ENCODE measurements around the gene DDA1. TPM values are rescaled to one million over a fixed set of nuclear protein-coding genes. Genes with fewer than 3 reads are reported as not detected.
A peak's percentile ranks its signal among the peaks of the same experiment; 100 is the strongest.

Gene DDA1
- total RNA-seq, 1 experiment from 2014 or later = 42.8 TPM

DNA sequence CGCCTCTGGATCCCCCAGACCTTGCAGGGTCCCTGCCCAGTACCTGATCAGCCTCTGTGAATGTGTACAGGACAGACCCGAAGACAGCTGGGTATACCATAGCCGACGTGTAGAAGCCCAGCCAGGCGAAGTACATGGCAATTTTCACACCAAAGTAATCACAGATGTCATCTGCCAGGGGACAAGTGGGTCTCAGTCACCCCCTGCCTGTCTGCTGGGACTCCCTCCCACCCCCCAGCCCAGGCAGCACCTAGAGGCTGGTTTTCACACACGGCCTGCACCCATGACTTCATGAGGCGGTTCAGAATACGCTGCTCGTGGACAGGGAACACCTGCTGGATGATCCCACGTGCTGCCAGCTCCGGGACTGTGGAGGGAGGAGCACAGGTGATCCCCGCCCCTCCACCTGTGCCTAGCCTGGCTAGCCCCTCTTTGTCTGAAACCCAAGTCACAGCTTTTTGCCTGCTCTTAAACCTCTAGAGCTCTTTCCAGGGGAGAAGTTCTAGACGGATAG, 21.7 kb downstream of the DDA1 start (continued):
- TF ChIP-seq RELA (CRISPR knock-in tag; IDR thresholded peaks at IDR 0.05; ENCODE audit: borderline replicate concordance) = no peak
- no peak for TF ChIP-seq ETV6 (CRISPR knock-in tag; IDR thresholded peaks at IDR 0.05)
- no peak for TF ChIP-seq ZBTB21 (CRISPR knock-in tag; IDR thresholded peaks at IDR 0.05; ENCODE audit: borderline replicate concordance)
- TF ChIP-seq SOX15 (CRISPR knock-in tag; IDR thresholded peaks at IDR 0.05) = no peak
- TF ChIP-seq ELF4 (CRISPR knock-in tag; IDR thresholded peaks at IDR 0.05; ENCODE audit: low read depth) = no peak

DNA sequence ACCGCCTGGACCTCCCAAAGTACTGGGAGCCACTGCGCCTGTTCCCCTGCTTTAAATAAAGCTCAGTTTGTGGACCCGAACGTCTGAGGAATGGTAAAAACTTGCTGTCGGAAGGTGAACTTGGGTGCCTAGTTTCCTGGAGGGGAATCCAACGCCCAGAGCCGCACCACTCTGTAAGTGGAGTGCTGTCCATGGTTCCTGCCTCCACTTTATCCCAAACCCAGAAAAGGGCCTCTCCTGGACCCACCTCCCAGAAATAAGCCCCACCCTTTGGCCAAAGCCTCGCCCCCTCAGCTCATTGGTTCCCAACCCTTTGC, 23.0 kb downstream of the DDA1 start:
- H3K36me3 Mint-ChIP-seq = peaks cover 11% of the 10 kb centered on the region
- peaks cover 5% of the 10 kb centered on the region for H3K27me3 Mint-ChIP-seq (ENCODE audit: low read depth)
- CTCF ChIA-PET = interaction anchor here (0.6 to 3.7 kb wide), 13 partner anchors 9 to 382 kb away, joined by 3 to 27 read pairs (median 4); partner anchors contain the start of genes ABHD8, DDA1, MRPL34 and MVB12A
- TF ChIP-seq, protein P1, sequence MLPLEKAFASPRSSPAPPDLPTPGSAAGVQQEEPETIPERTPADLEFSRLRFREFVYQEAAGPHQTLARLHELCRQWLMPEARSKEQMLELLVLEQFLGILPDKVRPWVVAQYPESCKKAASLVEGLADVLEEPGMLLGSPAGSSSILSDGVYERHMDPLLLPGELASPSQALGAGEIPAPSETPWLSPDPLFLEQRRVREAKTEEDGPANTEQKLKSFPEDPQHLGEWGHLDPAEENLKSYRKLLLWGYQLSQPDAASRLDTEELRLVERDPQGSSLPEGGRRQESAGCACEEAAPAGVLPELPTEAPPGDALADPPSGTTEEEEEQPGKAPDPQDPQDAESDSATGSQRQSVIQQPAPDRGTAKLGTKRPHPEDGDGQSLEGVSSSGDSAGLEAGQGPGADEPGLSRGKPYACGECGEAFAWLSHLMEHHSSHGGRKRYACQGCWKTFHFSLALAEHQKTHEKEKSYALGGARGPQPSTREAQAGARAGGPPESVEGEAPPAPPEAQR (CRISPR knock-in tag; IDR thresholded peaks at IDR 0.05) = no peak
- no peak overlapping the region for H3K4me3 Mint-ChIP-seq
- peak overlapping the region; percentile 60; the same call in 1 of the 2 replicates for H3K27ac Mint-ChIP-seq
- peaks cover 29% of the 10 kb centered on the region for H3K4me1 Mint-ChIP-seq
- POLR2A ChIA-PET = interaction anchor here (0.7 to 1.9 kb wide), 6 partner anchors 23 to 96 kb away, joined by 3 to 11 read pairs (median 5); partner anchors contain the start of genes BABAM1 and MRPL34
- H3K9me3 Mint-ChIP-seq = peaks cover 5% of the 10 kb centered on the region
- no peak for ATAC-seq
- no peak for DNase-seq (ENCODE audit: low spot score)

DNA sequence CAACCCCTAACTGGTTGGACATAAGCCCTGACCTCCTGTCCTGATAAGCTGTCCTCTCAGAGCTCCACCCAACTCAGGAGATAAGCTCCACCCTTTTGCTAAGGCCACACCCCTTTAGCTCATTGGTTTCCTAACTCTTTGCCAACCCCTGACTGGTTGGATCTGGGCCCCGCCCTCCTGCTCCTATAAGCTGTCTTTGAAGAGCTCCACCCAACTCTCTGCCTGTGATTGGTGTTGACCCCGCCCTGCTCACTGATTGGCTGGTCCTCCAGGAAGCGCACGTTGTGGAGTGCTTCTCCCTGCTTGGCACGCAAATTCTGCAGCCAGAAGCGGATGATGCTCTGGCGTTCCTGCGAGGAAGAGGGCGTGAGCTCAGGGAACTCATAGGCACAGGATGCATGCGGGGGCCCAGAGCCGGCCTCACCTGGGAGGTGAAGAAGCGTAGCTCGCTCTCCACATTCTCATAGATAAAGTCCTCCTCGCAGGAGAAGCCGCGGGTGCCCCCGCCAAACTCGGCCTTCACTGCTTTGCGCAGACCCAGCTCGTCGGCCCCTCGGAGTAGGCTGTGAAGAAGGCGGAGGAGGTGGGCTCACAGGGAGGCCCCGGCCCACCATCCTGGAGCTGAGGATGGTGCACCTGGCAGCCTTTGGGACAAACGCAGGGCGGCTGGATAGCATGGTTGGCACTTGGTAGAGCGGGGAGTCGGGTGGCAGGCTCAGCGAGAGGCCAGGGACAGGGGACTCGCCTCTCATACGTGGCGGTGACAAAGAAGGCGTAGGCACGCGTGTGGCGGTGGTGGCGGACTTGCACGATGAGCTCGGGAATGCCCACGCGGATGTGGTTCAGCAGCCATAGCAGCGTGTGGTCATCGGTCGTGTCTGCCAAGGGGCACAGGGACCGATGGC, 23.6 kb downstream of the DDA1 start:
- DNase-seq (ENCODE audit: low spot score) (peak; percentile 90), ATAC-seq (peak; percentile 8)
- Mint-ChIP-seq H3K27me3 (ENCODE audit: low read depth) (peaks cover 5% of the 10 kb centered on the region), H3K9me3 (peaks cover 5% of the 10 kb centered on the region), H3K27ac (0 out of 2 replicates have a peak overlapping the region, but pooled peaks have one; percentile 60), H3K36me3 (peaks cover 11% of the 10 kb centered on the region), H3K4me1 (peaks cover 25% of the 10 kb centered on the region), H3K4me3 (peak overlapping the region; percentile 56)
- ChIA-PET POLR2A (interaction anchor here (0.7 to 1.9 kb wide), 7 partner anchors 24 to 97 kb away, joined by 3 to 11 read pairs (median 5); partner anchors contain the start of genes BABAM1 and MRPL34), CTCF (interaction anchor here (0.6 to 3.7 kb wide), 18 partner anchors 9 to 382 kb away, joined by 3 to 27 read pairs (median 4); partner anchors contain the start of genes ABHD8, BABAM1, CCDC194 and DDA1)
- no peak for TF ChIP-seq SOX15 (CRISPR knock-in tag; IDR thresholded peaks at IDR 0.05)
- TF ChIP-seq, protein P2, sequence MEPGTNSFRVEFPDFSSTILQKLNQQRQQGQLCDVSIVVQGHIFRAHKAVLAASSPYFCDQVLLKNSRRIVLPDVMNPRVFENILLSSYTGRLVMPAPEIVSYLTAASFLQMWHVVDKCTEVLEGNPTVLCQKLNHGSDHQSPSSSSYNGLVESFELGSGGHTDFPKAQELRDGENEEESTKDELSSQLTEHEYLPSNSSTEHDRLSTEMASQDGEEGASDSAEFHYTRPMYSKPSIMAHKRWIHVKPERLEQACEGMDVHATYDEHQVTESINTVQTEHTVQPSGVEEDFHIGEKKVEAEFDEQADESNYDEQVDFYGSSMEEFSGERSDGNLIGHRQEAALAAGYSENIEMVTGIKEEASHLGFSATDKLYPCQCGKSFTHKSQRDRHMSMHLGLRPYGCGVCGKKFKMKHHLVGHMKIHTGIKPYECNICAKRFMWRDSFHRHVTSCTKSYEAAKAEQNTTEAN (CRISPR knock-in tag; IDR thresholded peaks at IDR 0.05) = no peak
- TF ChIP-seq NR2C2 (CRISPR knock-in tag; IDR thresholded peaks at IDR 0.05) = no peak
- TF ChIP-seq RORB (CRISPR knock-in tag; IDR thresholded peaks at IDR 0.05) = no peak
- peak; percentile 89 for TF ChIP-seq NFYB (CRISPR knock-in tag; conservative IDR thresholded peaks at IDR 0.05; ENCODE audit: low read depth)
- TF ChIP-seq, protein P3, sequence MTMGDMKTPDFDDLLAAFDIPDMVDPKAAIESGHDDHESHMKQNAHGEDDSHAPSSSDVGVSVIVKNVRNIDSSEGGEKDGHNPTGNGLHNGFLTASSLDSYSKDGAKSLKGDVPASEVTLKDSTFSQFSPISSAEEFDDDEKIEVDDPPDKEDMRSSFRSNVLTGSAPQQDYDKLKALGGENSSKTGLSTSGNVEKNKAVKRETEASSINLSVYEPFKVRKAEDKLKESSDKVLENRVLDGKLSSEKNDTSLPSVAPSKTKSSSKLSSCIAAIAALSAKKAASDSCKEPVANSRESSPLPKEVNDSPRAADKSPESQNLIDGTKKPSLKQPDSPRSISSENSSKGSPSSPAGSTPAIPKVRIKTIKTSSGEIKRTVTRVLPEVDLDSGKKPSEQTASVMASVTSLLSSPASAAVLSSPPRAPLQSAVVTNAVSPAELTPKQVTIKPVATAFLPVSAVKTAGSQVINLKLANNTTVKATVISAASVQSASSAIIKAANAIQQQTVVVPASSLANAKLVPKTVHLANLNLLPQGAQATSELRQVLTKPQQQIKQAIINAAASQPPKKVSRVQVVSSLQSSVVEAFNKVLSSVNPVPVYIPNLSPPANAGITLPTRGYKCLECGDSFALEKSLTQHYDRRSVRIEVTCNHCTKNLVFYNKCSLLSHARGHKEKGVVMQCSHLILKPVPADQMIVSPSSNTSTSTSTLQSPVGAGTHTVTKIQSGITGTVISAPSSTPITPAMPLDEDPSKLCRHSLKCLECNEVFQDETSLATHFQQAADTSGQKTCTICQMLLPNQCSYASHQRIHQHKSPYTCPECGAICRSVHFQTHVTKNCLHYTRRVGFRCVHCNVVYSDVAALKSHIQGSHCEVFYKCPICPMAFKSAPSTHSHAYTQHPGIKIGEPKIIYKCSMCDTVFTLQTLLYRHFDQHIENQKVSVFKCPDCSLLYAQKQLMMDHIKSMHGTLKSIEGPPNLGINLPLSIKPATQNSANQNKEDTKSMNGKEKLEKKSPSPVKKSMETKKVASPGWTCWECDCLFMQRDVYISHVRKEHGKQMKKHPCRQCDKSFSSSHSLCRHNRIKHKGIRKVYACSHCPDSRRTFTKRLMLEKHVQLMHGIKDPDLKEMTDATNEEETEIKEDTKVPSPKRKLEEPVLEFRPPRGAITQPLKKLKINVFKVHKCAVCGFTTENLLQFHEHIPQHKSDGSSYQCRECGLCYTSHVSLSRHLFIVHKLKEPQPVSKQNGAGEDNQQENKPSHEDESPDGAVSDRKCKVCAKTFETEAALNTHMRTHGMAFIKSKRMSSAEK (CRISPR knock-in tag; IDR thresholded peaks at IDR 0.05; ENCODE audit: borderline replicate concordance) = no peak
- TF ChIP-seq ZBTB21 (CRISPR knock-in tag; IDR thresholded peaks at IDR 0.05; ENCODE audit: borderline replicate concordance) = no peak
- TF ChIP-seq ZNF121 (CRISPR knock-in tag; IDR thresholded peaks at IDR 0.05) = peak; percentile 9; the same call in 1 of the 2 replicates
- TF ChIP-seq, protein P4, sequence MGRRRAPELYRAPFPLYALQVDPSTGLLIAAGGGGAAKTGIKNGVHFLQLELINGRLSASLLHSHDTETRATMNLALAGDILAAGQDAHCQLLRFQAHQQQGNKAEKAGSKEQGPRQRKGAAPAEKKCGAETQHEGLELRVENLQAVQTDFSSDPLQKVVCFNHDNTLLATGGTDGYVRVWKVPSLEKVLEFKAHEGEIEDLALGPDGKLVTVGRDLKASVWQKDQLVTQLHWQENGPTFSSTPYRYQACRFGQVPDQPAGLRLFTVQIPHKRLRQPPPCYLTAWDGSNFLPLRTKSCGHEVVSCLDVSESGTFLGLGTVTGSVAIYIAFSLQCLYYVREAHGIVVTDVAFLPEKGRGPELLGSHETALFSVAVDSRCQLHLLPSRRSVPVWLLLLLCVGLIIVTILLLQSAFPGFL (CRISPR knock-in tag; IDR thresholded peaks at IDR 0.05; ENCODE audit: borderline replicate concordance) = no peak
- TF ChIP-seq, protein P5, sequence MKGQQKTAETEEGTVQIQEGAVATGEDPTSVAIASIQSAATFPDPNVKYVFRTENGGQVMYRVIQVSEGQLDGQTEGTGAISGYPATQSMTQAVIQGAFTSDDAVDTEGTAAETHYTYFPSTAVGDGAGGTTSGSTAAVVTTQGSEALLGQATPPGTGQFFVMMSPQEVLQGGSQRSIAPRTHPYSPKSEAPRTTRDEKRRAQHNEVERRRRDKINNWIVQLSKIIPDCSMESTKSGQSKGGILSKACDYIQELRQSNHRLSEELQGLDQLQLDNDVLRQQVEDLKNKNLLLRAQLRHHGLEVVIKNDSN (CRISPR knock-in tag; IDR thresholded peaks at IDR 0.05) = no peak
- peak; percentile 68; the same call in 1 of the 2 replicates for TF ChIP-seq FOXP1 (CRISPR knock-in tag; IDR thresholded peaks at IDR 0.05; ENCODE audit: borderline replicate concordance)
- 0 out of 2 replicates have a peak, but pooled peaks have one; percentile 43 for TF ChIP-seq SP1 (CRISPR knock-in tag; conservative IDR thresholded peaks at IDR 0.05)
- TF ChIP-seq NR3C1 (CRISPR knock-in tag; conservative IDR thresholded peaks at IDR 0.05; ENCODE audit: low read depth) = no peak
- TF ChIP-seq JAZF1 (CRISPR knock-in tag; IDR thresholded peaks at IDR 0.05) = no peak
- TF ChIP-seq, protein P6, sequence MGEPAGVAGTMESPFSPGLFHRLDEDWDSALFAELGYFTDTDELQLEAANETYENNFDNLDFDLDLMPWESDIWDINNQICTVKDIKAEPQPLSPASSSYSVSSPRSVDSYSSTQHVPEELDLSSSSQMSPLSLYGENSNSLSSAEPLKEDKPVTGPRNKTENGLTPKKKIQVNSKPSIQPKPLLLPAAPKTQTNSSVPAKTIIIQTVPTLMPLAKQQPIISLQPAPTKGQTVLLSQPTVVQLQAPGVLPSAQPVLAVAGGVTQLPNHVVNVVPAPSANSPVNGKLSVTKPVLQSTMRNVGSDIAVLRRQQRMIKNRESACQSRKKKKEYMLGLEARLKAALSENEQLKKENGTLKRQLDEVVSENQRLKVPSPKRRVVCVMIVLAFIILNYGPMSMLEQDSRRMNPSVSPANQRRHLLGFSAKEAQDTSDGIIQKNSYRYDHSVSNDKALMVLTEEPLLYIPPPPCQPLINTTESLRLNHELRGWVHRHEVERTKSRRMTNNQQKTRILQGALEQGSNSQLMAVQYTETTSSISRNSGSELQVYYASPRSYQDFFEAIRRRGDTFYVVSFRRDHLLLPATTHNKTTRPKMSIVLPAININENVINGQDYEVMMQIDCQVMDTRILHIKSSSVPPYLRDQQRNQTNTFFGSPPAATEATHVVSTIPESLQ (CRISPR knock-in tag; IDR thresholded peaks at IDR 0.05) = no peak
